ENCODE data around the gene NBEA. TPM values are rescaled to one million over a fixed set of nuclear protein-coding genes. Genes with fewer than 3 reads are reported as not detected.

Gene NBEA
- total RNA-seq, 1 donor from 2014 or later: 6.1 TPM

DNA sequence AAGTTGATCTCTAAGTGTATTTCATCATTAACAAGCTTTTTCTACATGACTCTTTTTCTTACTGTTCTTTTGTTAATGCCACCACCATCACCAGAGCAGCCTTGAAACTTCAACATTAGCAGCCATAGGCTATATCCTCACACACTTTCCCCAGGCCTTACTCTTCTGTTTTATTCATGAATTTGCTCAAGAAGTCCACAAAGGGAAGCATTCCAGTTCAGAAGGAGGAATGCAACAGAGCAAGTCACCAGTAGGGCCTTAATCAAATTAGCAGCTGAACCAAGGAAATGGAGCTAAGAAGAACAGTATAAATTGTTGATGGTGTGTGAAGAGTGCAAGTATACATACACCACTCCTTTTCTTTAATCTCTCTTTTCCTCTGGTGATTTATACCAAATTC lies 223.1 kb downstream of the NBEA start:
- TF ChIP-seq, protein P1, sequence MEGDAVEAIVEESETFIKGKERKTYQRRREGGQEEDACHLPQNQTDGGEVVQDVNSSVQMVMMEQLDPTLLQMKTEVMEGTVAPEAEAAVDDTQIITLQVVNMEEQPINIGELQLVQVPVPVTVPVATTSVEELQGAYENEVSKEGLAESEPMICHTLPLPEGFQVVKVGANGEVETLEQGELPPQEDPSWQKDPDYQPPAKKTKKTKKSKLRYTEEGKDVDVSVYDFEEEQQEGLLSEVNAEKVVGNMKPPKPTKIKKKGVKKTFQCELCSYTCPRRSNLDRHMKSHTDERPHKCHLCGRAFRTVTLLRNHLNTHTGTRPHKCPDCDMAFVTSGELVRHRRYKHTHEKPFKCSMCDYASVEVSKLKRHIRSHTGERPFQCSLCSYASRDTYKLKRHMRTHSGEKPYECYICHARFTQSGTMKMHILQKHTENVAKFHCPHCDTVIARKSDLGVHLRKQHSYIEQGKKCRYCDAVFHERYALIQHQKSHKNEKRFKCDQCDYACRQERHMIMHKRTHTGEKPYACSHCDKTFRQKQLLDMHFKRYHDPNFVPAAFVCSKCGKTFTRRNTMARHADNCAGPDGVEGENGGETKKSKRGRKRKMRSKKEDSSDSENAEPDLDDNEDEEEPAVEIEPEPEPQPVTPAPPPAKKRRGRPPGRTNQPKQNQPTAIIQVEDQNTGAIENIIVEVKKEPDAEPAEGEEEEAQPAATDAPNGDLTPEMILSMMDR (IDR thresholded peaks at IDR 0.05; ENCODE audit: insufficient read depth, low read length, poor library complexity, severe bottlenecking): no peak
- Histone ChIP-seq H3K36me3 (ENCODE audit: control insufficient read depth, insufficient read depth, low read length) (no peaks in the 10 kb centered on the region), H3K4me3 (ENCODE audit: low read depth, low read length) (no peak overlapping the region), H3K27me3 (ENCODE audit: control insufficient read depth, insufficient read depth, low read length) (no peaks in the 10 kb centered on the region)
- DNase-seq (ENCODE audit: low read depth): no peak

DNA sequence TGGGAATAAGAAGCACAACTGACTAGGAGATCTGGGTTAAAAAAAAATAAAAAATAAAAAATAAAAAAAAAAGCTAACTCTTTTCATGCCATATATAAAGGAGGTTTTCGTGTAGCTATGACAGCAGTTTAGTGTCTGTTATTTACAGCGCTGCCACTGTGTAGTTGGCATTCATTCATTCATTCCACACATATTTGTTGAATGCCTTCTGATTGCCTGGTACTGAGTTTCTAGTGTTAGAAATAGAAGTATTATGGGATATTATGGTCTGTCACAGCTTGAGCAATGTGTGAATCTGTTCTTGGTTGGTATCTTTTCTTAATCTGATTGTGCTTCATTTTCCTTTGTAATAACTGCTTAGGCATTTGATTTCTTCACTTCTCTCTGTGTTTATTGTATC lies 237.4 kb downstream of the NBEA start:
- Histone ChIP-seq H3K4me3 (ENCODE audit: low read depth, low read length) (no peak overlapping the region), H3K36me3 (ENCODE audit: control insufficient read depth, insufficient read depth, low read length) (no peaks in the 10 kb centered on the region), H3K27me3 (ENCODE audit: control insufficient read depth, insufficient read depth, low read length) (no peaks in the 10 kb centered on the region)
- TF ChIP-seq, protein P1 (IDR thresholded peaks at IDR 0.05; ENCODE audit: insufficient read depth, low read length, poor library complexity, severe bottlenecking): no peak
- DNase-seq (ENCODE audit: low read depth): no peak

DNA sequence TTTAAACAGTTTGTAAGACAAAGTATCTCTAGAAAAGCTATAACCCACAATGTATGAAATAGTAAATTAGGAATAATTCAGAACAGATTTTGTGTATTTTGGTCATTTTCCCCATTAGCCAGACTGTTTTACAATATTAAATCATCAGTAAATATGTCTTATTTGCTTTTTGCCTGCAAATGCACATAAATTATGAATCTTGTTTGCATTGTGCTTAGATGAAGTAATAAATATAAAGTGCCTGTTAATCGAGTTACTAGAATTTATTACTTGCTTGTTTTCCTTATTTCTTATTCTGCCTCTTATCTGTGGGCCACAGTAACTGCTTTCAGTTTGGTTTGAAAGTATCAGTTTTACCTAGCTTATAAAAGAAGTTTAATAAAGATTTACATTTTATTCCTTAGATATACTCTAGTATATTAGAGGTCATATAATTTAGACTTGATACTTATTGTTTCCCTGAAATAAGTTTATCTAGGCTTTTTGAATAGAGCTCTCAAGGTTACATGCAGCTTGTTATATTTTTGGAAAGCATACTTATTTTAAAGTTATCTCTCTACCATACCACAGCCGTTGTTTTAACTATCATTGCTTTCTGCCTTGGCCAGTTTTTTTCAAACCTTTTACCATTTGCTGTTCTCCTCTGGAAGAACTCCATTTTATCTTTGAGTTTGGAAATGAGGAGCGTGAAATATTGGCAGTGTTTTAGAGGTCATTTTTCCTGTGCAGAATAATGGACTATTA lies 238.0 kb downstream of the NBEA start:
- H3K36me3 ChIP-seq (ENCODE audit: control insufficient read depth, insufficient read depth, low read length): no peaks in the 10 kb centered on the region
- H3K4me3 ChIP-seq (ENCODE audit: low read depth, low read length): no peak overlapping the region
- TF ChIP-seq, protein P1 (IDR thresholded peaks at IDR 0.05; ENCODE audit: insufficient read depth, low read length, poor library complexity, severe bottlenecking): no peak
- H3K27me3 ChIP-seq (ENCODE audit: control insufficient read depth, insufficient read depth, low read length): no peaks in the 10 kb centered on the region
- DNase-seq (ENCODE audit: low read depth): no peak

DNA sequence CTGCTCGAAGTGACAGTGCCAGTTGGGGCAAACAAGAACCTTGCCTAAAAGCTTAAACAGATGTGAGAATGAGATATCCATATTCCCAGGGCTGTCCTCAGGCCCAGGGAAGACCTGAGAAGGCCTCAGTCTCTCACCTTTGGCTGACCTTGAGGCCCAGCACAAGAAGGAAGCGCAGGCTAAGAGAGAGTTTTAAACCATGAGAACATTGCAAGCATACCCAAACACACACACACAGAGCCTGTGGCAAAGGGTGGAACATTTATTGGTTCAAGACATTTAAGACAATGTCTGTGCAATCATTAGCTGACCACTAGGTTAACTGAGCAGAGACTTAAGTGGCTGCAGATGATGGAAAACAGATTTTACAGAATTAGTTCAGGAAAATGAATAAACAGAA lies 248.2 kb downstream of the NBEA start:
- DNase-seq (ENCODE audit: low read depth): no peak

DNA sequence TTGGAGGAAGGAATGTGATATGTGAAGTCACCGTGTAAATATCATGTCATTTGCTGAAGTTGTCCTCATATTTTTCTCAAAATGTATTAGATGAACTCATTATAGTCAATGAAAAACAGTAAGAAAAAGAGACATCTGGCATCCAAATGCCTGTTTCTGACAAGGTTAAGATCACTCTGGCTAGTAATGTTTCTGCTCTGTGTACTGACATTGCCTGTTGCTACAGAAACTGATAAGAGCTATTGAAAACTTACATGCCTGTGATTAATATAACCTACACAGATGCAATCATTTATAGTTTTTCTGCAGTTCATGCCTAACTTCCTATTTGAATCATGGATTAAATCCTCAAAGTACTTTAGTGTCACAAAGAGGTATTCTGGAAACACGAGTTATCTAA lies 249.8 kb downstream of the NBEA start:
- no peak overlapping the region for H3K4me3 ChIP-seq (ENCODE audit: low read depth, low read length)
- TF ChIP-seq, protein P1 (IDR thresholded peaks at IDR 0.05; ENCODE audit: insufficient read depth, low read length, poor library complexity, severe bottlenecking): no peak

More for the DNA sequence above, 248.2 kb downstream of the NBEA start:
- no peak overlapping the region for H3K4me3 ChIP-seq (ENCODE audit: low read depth, low read length)
- TF ChIP-seq, protein P1 (IDR thresholded peaks at IDR 0.05; ENCODE audit: insufficient read depth, low read length, poor library complexity, severe bottlenecking): no peak
- H3K27me3 ChIP-seq (ENCODE audit: control insufficient read depth, insufficient read depth, low read length): no peaks in the 10 kb centered on the region
- no peaks in the 10 kb centered on the region for H3K36me3 ChIP-seq (ENCODE audit: control insufficient read depth, insufficient read depth, low read length)

More for the DNA sequence above, 249.8 kb downstream of the NBEA start:
- Histone ChIP-seq H3K36me3 (ENCODE audit: control insufficient read depth, insufficient read depth, low read length) (no peaks in the 10 kb centered on the region), H3K27me3 (ENCODE audit: control insufficient read depth, insufficient read depth, low read length) (no peaks in the 10 kb centered on the region)
- DNase-seq (ENCODE audit: low read depth): no peak

Data from kidney epithelial cell (primary cell).